GM10266 (cell line): ENCODE measurements around the gene PTPRT.
"Not testable (repeated sequence)": the region's sequence is repeated elsewhere in the genome, so short reads cannot be mapped to it uniquely, and the experiment has no call there.

ENCODE experiments used
- DNase-seq: peaks from one replicate; pipeline ENCODE4 v3.0.0; 2012; ENCODE audit errors: extremely low spot score
- CTCF ChIP-seq: IDR thresholded peaks from 2 replicates; pipeline ENCODE4 v1.5.1; 2012; ENCODE audit warnings: mild to moderate bottlenecking, low read depth; ENCODE audit not compliant: control insufficient read depth, insufficient read depth; ENCODE audit errors: missing control alignments

PTPRT gene

GRCh38 chr20:42902509-42902908, 287.2 kb downstream of the PTPRT start:
- TF ChIP-seq CTCF: no peak
- DNase-seq: no peak

DNA sequence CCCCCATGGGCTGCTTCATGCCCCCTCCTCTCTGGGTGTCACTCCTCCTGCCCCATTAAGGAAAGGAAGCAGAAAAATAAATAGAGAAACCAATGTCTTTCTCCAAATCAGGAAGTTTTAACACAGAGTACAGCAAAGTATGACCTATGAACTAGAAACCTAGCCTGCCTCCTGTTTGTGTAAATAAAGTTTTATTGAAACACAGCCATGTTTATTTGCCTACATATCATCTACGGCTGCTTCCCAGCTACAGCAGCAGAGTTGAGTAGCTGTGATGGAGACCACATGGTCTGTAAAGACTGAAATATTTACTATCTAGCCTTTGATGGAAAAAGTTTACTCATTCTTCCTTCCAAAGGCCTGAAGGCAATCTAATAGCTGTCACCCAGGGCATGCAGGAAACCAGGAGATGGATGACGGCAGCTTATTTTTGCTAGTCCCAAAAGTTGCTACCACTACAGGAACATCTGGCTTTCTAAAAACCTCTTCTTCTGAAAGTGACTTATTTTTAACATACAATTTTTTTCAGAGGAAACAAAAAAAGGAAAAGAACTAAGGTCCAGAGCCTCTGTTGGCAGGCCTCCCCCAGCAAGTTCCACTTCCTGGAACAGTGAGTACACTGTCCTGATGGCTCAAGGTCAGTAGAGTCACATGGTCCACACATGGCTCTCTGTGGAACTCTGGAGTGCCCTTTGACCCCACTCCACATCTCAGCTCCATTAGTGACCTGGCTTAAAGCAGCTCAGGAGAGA, 287.8 kb downstream of the PTPRT start:
- no peak for DNase-seq
- no peak for TF ChIP-seq CTCF

- DNase-seq: not testable (repeated sequence)
These were observed 288.9 kb downstream of the PTPRT start for GRCh38 chr20:42900764-42901163.

DNA sequence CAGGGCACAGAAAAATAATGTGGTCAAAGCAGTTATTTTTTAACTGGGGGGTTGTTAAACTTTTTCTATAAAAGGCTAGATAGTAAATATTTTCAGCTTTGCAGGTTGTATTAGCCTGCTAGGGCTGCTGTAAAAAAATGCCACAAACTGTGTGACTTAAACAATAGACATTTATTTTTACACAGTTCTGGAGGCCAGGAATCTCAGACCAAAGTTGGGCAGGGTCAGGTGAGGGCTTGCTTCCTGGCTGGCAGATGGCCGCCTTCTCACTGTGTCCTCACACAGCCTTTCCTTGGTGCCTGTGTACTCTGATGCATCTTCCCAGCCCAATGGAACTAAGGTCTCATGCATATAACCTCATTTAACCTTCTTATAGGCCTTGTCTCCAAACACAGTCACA, 294.7 kb downstream of the PTPRT start:
- DNase-seq: no peak
- no peak for TF ChIP-seq CTCF

DNA sequence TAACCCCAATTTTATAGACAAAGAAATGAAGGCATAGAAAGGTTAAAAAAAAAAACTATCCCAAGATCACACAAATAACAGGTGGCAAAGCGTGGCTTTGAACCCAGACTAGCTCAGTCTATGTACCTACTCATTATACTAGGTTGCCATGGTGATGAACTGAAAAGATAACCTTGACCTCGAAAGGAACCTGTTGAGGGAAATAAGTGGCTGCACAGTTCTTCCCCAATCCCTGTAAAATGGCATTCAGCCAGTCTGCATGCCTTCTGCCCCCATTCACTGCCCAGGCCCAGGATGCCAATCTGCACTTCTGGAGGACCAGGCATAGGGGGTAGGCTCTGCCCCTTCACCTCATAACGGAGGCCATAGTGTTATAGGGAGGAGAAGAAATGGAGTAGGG, 295.2 kb downstream of the PTPRT start:
- no peak for DNase-seq
- no peak for TF ChIP-seq CTCF

- TF ChIP-seq CTCF: no peak
- no peak for DNase-seq
These were observed 300.2 kb downstream of the PTPRT start for GRCh38 chr20:42889517-42889916.

DNA sequence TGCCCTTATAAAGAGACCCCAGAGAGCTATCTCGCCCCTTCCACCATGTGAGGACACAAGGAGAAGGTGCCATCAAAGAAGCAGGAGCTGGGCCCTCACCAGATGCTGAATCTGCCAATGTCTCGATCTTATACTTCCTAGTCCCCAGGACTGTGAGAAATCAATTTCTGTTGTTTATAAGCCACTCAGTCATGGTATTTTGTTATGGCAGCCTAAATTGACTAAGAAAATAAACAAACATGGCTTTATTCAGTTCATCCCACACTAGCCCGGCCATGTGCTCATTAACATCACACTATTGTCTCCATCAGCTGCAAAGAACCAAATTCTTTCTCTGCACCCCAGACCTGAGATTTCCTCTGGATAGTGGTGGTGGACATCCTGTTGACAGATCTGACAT, 302.4 kb downstream of the PTPRT start:
- no peak for DNase-seq
- no peak for TF ChIP-seq CTCF

DNA sequence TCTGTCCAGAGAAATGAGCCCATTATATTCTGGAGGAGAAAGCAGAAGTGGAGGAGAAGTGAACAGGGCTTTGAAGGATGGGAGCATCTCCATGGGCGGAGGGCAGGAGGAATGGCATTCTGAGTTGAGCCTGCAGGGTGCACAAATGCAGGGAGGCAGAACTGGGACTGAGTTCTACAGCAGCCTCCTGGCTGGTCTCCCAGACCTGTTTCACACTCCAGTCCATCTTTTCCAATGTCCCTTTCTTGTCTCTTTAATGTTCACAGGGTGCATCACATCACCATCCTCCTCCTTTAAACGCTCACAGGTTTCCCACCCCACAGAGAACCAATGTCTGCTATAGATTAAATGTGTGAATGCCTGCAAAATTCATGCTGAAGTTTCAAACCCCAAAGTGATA, 302.9 kb downstream of the PTPRT start:
- no peak for TF ChIP-seq CTCF
- no peak for DNase-seq
